Measurements from ENCODE around the gene ASRGL1. TPM values are rescaled to one million over a fixed set of nuclear protein-coding genes. Genes with fewer than 3 reads are reported as not detected.
A peak's percentile ranks its signal among the peaks of the same experiment; 100 is the strongest.
"Not testable (repeated sequence)": the region's sequence is repeated elsewhere in the genome, so short reads cannot be mapped to it uniquely, and the experiment has no call there.

ASRGL1 gene
- polyA plus RNA-seq, 12 donors = 2.1 to 19.4 (median 3.7) TPM; not detected in 1

DNA sequence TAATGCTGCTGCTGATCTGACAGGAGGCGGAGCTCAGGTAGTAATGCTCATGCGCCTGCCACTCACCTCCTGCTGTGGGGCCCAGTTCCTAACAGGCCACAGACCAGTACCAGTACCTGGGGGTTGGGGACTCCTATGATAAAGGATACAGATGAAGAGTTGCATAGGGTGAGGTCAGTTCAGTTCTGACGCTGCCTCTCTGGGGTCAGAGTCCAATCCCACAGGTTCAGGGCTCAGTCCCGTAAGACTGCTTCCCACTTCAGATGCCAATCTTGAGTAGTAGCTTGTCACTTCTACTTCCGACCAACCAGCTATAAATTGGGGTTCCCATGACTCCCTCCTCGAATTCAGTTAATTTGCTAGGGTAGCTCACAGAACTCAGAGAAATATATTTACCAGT is 8.6 kb downstream of the ASRGL1 start:
- no peak for DNase-seq

DNA sequence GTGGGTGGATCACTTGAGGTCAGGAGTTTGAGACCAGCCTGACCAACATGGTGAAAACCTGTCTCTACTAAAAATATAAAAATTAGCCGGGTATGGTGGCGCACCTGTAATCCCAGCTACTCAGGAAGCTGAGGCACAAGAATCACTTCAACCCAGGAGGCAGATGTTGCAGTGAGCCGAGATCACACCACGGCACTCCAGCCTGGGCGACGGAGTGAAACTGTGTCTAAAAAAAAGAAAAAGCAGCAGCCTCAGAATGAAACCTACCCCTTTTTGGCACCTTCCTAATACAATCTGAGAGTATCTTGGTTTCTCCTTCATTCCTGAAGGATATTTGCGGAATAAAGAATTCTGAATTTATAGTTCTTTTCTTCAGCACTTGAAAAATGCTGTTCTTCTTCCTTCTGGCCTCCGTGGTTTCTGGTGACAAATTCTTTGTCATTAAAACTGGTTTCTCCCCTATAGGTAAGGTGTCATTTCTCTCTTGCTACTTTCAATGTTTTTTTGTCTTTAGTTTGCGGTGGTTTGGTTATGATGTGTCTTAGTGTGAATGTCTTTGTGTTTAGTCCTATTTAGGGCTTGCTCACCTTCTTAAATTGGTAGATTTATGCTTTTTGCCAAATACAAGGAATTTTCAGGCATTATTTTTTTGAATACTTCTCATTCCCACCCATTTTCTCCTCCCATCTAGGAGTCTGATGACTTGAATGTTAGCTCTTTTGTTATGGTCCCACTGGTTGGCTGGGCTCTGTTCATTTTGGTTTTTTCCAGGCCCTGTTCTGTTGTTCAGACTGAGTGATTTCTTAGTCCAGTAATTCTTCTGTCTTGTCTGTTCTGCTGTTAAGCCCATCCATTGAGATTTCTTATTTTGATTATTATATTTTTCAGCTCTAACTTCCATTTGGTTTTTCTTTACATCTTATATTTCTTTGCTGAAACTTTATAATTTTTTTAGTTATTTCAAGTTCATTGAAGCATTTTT is 15.4 kb downstream of the ASRGL1 start:
- DNase-seq = no peak

DNA sequence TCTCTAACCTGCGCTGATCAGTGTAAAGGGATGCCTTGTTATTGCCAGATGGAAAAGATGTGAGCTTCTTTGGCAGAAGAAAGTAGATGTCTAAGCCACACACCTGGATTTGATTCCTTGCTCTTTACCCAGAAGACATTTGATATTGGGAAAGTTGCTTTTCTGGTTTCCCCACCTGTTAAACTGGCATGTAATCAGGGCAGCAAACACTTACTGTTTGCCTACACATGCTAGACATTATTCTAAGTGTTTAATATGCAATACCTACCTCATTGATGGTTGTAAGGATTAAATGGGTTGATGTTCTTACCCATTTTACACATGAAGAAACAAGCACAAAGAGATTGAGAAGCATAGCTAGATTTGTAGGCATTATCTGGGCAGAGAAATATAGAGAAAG is 16.6 kb downstream of the ASRGL1 start:
- DNase-seq = no peak

DNA sequence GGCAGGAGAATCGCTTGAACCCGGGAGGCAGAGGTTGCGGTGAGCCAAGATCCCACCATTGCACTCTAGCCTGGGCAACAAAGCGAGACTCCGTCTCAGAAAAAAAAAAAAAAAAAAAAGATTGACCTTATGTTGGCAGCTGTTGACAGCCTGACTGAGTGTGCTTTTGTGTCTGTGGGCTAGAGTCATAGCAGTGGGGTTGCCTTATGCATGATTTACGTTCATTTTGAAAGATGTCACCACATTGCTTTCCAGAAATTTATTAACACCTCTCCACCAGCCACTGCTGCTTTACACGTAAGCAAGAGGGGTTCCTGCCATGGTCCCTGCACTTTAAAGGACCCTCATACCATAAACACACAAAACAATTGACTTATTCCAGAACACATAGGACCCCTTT is 21.0 kb downstream of the ASRGL1 start:
- no peak for DNase-seq

DNA sequence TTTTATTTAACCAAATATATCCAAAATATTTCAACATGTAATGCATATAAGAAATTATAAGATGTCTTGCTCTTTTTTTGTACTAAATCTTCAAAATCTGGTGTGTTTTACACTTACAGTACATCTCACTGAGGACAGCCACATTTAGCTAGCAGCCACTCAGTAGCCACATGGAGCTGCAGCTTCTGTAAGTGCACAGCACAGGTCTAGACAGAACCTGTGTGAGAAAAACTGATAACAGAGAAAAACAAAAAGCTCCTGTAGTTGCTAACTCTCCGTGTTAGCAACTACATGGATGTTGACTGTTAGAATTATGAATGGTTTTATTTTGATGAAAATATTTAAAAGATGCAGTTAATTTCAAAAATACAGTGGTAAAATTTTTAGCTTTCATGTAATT is 22.2 kb downstream of the ASRGL1 start:
- DNase-seq = no peak

DNA sequence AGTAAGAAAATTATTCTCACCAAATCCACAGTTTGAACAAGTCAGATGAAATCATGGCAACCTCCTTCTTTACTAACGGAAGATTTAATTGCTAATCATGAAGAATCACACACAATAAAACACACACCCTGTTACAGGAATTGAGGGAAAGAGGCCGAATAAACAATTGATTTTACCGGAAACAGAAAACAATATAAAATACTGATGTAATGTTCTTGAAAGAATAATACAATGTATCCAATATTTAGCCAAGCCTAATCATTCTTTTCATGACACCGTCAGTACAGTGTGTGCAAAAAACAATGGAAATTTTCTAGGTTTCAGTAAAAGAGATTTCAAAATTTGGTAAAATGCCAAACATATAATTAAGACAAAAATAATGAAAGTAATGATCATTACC is 23.4 kb downstream of the ASRGL1 start:
- no peak for DNase-seq

DNA sequence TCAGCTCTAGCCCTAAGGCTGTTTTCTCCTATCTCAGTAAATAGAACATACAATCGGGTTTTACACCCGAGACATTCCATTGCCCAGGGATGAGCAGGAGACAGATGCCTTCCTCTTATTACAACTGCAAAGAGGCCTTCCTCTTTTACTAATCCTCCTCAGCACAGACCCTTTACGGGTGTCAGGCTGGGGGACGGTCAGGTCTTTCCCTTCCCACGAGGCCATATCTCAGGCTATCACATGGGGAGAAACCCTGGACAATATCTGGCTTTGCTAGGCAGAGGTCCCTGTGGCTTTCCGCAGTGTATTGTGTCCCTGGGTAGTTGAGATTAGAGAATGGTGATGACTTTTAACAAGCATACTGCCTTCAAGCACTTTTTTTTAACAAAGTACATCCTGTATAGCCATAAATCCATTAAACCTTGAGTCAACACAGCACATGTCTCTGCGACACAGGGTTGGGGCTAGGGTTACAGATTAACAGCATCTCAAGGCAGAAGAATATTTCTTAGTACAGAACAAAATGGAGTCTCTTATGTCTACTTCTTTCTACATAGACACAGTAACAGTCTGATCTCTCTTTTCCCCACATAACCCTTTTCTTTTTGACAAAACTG is 31.7 kb downstream of the ASRGL1 start:
- DNase-seq = not testable (repeated sequence)

DNA sequence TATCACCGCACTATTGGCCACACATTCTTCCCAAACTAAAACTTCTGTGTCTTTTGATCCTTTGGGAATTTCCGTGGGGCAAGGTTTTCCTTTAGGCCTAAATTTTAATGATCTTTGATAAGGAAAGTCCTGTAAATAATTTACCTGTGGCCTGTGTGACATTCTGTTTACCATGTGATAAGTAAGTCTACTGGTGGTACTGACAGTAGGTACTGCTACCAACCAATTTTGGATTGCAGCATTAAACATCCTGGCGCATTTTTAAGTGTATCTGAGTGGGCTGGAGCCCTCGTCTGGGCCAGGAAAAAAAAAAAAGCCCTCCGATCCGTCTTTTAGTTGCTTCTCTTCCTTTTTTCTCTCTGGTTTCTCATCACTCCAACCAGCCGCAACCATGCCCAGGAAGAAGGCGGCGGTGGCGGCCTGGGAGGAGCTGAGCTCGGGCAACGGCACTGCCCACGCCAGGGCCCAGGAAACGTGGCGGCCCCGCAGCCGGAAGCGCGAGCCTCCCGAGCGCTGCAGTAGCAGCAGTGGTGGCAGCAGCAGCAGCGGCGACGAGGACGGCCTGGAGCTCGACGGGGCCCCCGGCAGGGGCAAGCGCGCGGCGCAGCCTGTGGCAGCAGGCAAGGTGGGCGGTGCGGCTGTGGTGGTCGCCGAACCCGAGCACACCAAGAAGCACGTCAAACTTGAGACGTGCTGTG is 33.6 kb downstream of the ASRGL1 start:
- DNase-seq = no peak

DNA sequence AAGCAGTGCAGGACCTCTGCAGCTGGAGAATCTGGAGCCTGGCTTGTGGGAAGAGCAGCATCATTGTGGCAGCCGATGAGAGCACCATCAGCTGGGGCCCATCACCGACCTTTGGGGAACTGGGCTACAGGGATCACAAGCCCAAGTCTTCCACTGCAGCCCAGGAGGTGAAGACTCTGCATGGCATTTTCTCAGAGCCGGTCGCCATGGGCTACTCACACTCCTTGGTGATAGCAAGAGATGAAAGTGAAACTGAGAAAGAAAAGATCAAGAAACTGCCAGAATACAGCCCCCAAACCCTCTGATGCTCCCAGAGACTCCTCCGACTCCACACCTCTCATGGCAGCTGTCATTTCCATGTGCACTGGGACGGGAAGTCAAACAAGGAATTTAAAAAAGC is 35.6 kb downstream of the ASRGL1 start:
- DNase-seq = no peak

DNA sequence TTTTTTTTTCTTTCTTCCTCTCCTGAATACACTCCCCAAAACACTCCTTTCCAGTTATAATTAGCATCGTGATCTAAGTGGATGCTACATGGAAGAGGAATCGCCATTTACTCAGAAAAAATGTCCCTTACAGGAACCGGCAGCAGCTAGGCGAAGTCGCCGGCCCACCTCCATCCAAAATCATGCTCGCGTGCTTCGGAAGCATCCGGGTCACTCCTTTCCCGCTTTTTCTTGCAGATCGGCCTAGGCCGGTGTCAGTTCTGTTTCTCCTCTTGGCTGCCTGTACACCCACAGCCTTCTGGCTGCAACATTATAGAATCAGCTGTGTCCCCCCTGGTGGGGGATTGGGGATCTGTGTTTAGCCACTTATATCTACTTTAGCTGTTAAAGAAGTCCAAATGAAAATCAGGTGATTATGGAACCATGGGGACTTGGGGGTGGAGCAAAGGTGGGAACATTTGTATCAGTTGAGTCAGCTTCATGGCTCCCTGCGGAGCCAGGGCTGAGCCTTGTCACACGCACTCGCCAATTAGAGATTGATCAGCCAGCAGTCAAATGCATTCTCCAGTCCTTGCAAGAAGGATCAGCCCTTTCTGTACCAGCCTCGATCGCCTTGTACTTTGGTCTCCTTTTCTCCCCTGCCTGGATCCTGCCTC is 36.3 kb downstream of the ASRGL1 start:
- no peak for DNase-seq

DNA sequence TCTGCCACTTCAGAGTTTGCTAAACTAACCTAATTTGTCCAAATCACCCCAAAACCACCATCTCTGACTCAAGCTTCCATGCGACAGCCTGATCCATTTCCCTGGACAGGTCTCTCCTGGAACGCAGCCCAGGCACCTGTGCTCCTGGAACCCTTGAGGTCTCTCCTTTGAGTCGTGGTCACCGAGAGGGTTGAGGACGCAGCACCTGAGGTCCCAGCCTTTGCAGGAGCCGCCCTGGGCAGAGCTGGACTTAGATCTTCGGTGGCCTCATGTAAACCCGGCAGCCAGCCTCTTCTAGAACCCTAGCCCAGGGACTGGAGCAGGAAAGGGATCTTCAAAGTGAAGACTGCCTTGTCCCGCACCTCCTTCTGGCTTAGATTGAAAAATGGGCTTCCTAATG is 37.6 kb downstream of the ASRGL1 start:
- DNase-seq = no peak

DNA sequence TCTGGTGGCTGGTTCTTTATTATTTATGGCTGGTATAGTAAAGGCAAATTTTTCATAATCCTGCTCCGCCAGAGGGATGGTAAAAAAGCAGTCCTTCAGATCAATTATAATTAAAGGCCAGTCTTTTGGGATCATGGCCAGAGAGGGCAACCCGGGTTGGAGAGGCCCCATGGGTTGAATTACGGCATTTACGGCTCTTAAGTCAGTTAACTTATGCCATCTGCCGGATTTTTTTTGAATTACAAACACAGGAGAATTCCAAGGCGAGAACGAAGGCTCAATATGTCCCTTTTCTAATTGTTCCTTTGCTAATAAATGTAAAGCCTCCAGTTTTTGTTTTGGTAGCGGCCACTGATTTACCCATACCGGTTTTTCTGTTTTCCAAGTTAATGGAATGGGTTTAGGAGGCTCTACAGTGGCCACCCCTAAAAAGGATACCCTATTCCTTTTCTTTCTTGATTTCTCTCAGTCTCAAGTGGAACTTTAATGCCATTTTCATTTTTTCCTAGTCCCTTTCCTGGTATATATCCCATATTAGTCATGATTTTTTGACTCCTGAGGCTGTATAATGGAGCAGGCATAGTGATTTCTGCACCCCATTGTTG is 41.3 kb downstream of the ASRGL1 start:
- DNase-seq = not testable (repeated sequence)

DNA sequence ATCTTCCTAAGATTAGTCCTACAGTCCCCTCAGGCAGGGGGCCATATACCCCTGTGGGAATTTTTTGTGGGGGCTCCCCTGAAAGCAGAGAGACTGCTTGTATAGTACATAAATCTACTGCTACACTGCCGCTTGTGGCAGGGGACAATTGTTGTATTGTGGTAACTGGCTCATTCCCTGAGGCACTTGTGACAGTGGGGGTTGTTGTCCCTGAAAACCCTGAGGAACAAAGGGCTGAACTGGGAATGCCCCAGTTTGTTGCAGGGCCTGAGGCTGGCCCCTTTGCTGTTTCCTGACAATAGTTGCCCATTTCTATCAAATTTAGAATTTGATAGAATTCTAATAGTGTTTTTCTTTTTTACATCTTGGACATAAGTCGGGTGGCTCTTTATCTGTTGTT is 42.3 kb downstream of the ASRGL1 start:
- DNase-seq = not testable (repeated sequence)

DNA sequence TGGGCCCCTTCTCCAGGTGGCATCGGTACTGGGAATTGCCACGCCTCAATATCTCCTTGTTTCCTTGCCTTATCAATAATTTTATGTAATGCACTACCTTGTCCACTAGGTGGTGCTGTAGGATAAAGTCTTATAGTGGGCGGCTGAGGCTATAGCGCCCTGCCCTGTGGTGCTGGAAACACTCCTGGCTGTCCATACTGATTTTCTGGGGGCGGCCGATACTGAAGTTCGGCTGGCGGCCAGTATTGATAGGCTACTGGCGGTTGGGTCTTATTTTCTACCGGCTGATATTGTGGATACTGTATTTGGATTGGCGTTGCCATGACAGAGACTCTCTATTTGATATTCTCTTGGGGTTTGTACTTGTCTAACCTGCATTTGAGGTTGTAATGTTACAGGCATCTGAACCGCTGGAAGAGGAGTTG is 43.6 kb downstream of the ASRGL1 start:
- peak; percentile 76 for DNase-seq

DNA sequence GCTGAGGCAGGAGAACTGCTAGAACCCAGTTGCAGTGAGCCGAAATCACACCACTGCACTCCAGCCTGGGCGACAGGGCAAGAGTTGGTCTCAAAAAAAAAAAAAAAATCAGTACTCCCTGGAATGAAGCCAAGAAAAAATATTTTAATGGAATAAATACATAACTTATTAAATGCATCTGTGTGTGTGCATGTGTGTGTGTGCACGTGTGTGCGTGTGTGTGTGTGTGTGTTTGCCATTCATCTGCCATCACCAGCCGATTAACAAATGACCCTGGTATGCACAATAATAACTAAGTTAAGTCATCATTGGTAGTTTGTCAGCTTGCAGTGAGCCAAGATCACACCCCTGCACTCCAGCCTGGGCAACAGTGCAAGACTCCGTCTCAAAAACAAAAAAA is 46.6 kb downstream of the ASRGL1 start:
- DNase-seq = no peak

DNA sequence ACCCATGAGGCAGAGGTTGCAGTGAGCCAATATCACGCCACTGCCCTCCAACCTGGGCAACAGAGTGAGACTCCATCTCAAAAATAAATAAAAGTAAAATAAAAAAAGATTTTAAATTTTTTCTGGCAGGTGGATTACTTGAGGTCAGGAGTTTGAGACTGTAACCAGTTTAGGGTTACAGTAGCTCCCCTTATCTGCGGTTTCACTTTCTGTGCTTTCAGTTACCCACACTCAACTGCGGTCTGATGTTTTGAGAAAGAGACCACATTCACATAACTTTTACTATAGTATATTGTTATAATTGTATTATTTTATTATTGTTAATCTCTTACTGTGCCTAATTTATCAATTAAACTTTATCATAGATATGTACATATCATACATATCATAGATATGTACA is 48.8 kb downstream of the ASRGL1 start:
- not testable (repeated sequence) for DNase-seq

DNA sequence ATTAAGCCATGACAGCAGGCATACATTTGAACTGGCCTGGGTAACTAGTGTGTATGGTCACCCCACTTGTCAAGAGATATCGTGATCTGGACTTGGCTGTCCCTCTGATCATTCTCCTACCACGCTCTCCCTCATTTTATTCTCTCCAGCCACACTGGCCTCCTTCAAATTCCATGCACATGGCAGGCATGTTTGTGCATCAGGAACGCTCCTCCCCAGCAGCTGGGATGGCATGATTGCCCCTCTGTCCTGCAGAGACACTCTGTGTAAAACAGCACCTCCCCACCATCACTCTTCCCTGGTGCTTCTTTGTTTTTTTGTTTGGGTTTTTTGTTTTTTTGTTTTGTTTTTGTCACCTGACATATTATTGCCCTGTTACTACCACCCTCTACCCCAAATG is 50.1 kb downstream of the ASRGL1 start:
- DNase-seq = no peak

DNA sequence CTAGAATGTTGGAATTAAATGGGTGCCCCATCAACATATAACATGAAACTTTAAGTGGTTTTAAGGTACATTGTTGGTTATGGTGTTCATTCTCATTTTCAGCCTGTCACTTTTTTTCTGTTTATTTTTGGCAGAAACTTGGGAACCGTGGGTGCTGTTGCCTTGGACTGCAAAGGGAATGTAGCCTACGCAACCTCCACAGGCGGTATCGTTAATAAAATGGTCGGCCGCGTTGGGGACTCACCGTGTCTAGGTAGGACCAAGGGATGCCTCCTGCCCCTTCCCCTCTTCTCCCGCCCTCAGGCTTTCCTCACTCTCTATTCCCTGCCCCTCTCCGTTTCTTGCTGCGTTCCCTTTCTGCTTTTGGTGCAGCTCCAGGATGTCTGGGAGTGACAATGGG is 51.8 kb downstream of the ASRGL1 start:
- DNase-seq = no peak

DNA sequence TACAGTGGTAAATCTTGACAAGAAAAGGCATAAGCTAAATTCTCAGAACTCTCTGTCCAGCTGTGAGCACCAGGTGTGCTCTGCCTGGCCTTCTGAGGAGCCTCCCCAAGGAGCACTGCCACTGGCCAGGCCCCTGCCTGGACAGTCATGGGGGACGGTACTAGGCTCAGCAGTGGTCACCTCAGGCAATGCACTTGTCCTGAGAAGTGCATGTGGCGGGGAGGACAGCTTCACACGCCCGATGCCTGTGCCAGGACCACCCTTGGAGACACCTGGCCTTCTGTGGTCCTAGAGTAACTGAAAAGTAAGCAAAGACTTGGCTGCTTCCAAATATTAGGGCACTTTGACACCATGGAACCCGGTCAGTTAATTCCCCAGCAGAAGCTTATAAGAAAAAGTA is 53.0 kb downstream of the ASRGL1 start:
- no peak for DNase-seq

DNA sequence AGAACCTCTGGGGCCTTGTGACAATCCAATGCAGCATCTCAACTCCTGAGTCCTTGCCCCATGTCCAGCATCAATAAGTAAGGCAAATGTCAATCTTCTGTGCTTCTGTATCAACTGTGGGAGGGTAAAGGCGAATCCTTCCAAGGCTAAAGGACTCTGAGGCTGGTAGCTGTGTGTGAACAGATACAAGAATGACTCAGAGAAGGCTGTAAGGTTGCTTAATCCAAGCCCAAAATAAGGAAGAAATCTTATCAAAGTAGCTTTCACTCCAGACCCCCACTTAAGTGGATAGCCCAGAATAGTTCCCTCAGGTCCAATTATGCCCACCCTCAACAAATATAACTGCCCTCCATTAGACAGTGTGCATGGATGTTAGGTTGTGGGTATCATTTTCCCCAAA is 53.5 kb downstream of the ASRGL1 start:
- DNase-seq = no peak

DNA sequence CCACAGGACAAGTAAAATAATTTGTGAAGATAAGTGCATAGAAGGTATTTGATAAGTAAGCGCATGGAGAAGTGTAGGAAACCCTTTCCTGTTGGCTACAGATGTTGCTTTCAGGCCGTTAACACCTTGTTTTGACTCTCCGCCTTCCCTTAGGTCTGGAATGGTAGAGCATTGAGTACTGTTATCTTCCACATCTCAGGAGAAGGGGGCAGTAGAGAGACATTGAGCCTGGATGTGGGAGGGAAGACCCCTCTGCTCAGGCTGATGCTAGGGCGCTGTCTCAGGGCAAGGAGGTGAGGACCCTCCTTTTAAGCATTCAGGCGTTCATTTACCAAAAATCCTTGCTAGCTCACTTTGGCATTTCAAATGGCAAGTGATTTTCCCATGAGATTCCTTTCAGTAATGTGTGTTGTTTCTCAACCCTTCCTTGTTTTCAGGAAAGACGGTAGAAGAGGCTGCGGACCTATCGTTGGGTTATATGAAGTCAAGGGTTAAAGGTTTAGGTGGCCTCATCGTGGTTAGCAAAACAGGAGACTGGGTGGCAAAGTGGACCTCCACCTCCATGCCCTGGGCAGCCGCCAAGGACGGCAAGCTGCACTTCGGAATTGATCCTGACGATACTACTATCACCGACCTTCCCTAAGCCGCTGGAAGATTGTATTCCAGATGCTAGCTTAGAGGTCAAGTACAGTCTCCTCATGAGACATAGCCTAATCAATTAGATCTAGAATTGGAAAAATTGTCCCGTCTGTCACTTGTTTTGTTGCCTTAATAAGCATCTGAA is 54.6 kb downstream of the ASRGL1 start:
- DNase-seq = no peak
